Measurements from ENCODE around the gene C1orf122. TPM values are rescaled to one million over a fixed set of nuclear protein-coding genes. Genes with fewer than 3 reads are reported as not detected.
"Not testable (repeated sequence)": the region's sequence is repeated elsewhere in the genome, so short reads cannot be mapped to it uniquely, and the experiment has no call there.

Gene C1orf122
- 34.3 TPM for polyA plus RNA-seq (2012; ENCODE audit: insufficient read depth, insufficient read length)

DNA sequence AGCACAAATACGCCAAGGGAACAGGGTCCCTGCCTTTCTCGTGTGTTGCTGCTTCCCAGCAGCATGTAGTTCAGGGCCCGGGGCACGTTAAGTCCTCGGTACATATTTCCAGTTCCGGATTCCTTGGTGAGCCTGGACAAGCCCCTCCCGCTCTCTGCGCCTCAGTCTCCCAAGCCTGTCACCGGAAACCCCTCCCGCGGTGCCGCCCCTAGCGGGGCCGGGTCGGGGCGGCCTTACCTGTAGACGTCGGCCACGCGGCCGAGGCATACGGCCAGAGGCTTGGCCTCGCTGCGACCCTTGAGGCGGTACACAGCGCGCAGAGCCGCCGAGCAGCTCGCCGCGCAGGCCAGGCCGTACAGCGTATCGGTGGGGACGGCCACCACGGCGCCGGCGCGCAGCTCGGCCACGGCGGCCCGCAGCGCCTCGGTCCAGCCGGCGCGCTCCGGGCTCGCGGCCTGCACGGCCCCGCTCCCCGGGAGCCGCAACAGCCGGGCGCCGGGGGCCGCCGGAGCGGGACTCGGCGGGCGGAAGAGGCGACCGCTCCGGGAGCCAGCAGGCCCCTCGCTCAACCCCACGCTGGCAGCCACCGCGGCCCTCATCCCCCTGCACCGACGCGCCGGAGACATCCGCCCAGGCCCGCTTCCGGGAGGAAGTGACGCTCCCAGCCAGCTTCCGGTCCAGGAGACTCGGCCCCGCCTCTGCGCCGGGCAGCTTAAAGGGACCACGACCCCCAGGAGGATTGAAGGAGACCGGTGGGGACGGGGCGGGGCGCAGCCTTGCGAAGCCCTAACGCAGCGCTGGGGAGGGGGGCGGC, at the start of gene C1orf122, which contains the start of gene YRDC:
Gene C1orf122, plus strand, starts transcription at position 236 of the 814 bp plus-strand sequence. CDS start 615 bp downstream, outside the sequence.
Gene YRDC, minus strand, starts transcription at position 654 of the 814 bp plus-strand sequence. Its CDS starts 28 bp downstream, at position 626.
- DNase-seq (ENCODE audit: low read depth, low spot score) = peak; percentile 86
- H3K4me3 ChIP-seq (ENCODE audit: low read length) = peak within 1 kb of the TSS; percentile 65

DNA sequence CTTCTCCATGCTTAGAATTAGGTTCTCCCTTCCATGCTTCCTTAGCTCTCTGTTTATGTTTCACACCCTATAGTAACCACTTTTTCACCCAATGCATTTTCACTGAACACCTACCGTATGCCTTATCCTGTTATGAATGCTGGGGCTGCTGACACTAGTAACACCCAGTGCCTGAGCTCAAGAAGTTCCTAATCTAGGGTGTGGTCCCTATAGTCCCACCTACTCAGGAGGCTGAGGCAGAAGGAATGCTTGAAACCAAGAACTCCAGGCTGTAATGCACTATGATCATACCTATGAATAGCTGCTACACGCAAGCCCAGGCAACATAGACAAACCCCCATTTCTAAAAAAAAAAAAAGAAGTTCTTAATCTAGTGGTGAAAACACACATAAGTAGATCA, 48.1 kb upstream of the C1orf122 start:
- H3K4me3 ChIP-seq (ENCODE audit: low read length) = no peak overlapping the region
- DNase-seq (ENCODE audit: low read depth, low spot score) = no peak

DNA sequence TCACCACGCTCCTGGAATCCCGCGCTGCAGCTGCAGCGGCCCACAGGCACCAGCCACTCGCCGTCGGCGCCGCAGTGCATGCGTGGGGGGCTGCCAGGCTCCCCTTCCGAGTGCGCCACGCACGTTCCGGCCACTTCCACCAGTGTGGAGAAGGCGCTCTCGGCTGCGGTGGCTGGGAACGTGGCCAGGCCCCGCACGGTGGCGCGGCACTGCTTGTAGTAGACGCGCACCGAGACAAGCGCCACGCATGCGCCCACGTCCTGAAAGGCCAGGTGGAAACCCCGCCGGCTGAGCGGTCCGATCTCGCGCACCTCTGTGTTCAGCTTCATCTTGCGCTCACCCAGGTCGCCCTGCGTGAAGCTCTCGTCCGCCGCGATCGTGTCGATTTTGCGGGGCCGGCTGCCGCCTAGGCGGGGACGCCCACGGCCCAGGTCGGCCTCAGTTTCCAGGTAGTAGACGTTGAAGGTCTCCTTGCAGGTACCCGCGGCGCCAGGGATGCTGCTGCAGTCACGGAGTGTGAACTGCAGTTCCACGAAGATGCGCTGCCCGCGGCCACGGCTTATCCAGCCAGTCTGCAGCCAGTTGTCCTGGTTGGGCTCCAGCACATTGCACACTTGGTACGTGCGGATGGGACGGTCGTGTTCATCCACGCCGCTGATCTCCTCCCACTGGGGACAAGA, 46.0 kb upstream of the C1orf122 start:
- no peak overlapping the region for H3K4me3 ChIP-seq (ENCODE audit: low read length)
- no peak for DNase-seq (ENCODE audit: low read depth, low spot score)

DNA sequence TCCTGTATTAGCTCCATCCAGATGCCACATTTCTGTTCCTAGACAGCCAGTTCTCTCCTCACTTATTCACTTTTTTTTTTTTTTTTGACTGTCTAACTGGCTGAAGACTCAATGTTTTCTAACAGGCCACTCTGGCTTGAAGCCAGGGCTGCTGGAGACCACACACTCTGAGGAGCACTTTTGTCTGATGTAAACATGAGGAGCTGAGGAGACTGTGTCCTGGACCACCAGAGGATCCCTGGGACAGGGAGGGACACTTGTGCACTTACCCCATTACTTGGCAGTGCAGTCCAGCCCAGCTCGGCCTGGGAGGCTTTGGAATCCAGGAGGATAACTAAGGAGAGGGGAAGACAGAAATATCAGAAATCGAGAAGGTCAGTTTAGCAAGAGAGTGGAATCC, 45.1 kb upstream of the C1orf122 start:
- DNase-seq (ENCODE audit: low read depth, low spot score) = no peak
- H3K4me3 ChIP-seq (ENCODE audit: low read length) = no peak overlapping the region

DNA sequence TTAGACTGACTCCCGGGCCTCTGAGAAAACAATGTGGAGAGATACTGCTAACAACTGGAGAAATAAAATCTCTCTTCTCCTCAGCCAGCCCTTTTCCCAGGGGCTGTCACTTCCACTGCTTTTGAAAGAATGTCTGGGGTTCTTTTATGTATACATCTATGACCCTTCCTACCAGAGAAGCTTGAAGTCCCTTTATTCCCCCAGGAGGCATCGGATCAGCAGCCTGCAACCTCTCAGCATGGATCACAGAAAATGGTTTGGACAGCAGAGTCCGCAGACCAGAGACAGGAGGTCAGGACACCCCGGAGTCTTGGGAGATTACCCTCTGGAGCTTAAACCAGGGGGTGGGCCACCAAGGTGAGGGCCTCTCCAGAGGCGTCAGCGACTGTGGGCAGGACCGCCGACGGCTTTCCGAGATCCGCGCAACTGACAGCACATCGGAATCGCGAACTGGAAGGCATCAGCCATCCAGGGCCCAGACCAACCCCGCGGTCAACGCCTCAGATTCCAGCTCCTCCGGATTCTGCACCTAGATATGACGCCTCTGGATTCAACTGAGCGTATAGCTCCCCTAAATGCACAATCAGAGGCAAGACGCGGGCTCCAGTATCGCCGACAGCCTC, 43.7 kb upstream of the C1orf122 start:
- H3K4me3 ChIP-seq (ENCODE audit: low read length) = no peak overlapping the region

DNA sequence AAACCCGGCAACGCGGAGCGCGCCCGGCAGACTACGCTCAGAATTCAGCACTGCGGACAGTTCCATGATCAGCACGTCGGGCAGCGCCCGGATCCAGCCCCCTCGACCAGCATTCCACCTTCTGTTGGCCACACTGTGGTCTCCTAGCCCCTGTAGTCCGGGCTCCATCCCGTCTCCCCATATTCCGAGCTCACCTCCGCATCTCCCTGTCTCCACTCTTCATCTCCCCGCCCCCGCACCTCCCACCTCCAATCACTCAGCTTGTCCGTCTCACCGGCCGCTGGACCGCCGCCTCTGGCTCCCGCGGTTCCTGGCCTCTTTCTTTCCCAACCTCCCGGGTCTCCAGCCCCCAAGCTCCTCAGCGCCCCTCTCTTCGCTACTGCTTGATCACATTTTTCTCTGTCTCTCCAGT, 43.2 kb upstream of the C1orf122 start:
- no peak overlapping the region for H3K4me3 ChIP-seq (ENCODE audit: low read length)
- DNase-seq (ENCODE audit: low read depth, low spot score) = no peak

More for the DNA sequence above, 43.7 kb upstream of the C1orf122 start:
- no peak for DNase-seq (ENCODE audit: low read depth, low spot score)

DNA sequence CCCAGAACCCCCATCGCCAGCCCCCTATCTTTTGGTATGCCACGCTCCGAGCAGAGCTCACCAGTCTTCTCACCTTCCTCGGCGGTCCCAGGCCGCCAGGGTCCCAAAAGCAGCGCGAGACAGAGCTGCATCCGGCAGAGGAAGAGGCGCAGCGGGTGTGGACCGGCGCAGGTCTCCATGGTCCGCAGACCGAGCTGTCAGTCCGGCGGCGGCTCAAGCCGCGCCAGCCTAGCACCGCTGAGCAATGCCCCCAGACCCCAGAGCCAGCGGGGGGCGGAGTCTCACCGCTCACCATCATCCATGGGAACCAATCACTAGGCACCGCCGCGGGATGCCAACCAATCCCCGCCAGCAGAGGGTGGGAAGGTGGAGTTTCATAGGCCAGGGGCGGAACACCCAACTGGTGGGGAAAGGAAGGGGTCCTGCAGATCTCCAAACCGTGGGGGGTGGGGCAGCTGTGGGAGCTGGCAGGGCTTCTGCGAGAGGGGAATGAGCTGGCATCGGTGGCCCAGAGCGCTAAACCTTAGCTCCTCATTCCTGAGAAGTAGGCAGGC, 42.6 kb upstream of the C1orf122 start, which contains the start of gene EPHA10:
Gene EPHA10, minus strand, starts transcription at position 233 of the 554 bp plus-strand sequence. Its CDS starts 54 bp downstream, at position 179.
- no peak for DNase-seq (ENCODE audit: low read depth, low spot score)
- no peak within 1 kb of the TSS for H3K4me3 ChIP-seq (ENCODE audit: low read length)

DNA sequence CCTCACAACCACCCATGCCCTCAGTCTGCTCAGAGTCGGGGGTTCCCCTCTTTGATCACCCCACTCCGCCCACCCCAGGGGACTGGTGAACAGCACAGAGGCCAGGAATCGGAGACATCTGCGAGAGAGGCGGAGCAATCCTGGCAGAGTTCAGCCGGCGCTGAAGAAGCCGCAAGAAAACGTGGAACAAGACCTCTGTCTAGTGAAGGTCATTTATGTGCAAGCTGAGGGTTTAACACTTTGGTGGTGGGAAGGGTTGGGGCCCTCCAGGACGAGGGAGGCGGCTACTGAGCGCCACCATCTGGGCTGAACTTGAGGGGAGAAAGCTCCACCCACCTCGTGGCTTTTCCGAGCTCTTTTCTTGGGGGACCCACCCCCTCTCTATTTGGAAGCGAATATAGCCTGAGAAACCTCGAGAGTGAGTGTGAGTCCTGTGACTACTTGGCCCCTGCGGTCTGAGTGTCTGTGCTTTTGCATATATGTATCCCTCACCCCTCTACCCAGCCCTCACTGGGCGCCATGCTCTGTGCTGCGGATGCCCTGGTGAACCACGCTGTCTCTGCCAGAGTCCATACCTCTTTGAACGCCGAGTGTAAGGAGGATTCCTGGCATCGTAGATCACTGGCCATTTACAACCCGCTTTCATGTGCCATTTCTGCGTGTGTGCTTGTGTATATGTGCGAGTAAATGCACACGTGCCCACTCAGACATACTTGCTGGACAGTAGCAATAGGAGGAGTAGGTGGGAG, 41.5 kb upstream of the C1orf122 start:
- no peak for DNase-seq (ENCODE audit: low read depth, low spot score)
- no peak overlapping the region for H3K4me3 ChIP-seq (ENCODE audit: low read length)

DNA sequence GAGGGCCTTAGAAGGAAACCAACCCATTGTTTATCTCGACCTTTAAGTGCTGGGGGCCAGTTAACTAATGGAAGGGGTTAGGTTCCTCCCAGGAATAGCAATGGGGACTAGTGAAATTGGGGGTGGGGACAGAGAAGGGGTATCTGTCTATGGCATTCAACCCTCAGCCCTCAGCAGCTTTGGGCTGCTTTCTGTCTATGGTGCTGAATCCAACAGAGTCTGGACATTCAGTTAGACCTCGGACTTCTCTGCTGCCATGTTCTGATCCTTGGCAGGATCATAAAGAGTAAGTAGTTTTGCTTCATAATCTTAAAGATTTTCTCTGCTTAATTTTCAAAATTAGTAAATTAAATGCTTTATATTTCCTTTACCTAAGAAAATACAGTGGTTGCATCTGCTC, 40.1 kb upstream of the C1orf122 start:
- no peak for DNase-seq (ENCODE audit: low read depth, low spot score)
- no peak overlapping the region for H3K4me3 ChIP-seq (ENCODE audit: low read length)

DNA sequence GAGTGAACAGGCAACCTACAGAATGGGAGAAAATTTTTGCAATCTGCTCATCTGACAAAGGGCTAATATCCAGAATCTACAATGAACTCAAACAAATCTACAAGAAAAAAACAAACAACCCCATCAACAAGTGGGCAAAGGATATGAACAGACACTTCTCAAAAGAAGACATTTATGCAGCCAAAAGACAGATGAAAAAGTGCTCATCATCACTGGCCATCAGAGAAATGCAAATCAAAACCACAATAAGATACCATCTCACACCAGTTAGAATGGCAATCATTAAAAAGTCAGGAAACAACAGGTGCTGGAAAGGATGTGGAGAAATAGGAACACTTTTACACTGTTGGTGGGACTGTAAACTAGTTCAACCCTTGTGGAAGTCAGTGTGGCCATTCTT, 36.1 kb upstream of the C1orf122 start:
- DNase-seq (ENCODE audit: low read depth, low spot score); H3K4me3 ChIP-seq (ENCODE audit: low read length): not testable (repeated sequence)

DNA sequence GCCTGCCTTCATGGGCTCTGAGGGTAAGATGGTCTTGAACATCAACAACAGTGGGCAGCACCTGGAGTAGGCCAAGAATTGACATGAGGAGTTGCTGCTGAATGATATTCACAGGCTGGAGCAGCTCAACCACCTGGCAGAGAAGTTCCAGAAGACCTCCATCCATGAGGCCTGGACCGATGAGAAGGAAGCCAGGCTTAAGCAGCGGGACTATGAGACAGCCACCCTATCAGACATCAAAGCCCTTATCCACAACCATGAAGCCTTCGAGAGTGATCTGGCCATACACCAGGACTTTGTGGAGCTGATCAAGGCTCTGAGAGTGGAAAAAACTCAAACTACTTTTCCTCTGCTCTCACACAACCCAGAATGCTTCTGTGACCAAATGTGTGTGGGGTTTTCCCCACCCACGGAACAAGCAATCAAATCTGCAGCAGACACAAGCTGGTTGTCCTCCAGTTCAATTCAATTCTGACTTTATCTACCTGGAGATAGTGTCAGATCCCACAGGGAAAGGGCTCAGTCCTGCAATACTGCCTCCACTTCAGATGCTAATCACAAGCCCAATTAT, 30.6 kb upstream of the C1orf122 start:
- DNase-seq (ENCODE audit: low read depth, low spot score) = no peak
- no peak overlapping the region for H3K4me3 ChIP-seq (ENCODE audit: low read length)

DNA sequence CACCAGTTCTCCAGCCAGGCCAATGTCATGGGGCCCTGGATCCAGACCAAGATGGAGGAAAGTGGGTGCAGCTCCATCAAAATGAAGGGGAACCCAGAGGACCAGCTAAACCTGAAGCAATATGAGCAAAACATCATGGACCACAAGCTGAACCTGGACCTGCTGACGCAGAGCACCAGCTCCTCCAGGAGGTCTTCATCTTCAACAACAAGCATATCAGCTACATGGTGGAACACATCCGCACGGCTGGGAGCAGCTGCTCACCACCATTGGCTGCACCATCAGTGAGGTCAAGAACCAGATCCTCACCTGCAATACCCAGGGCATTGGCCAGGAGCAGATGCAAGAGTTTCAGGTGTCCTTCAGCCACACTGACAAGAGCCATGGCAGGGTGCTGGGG, 28.9 kb upstream of the C1orf122 start:
- no peak overlapping the region for H3K4me3 ChIP-seq (ENCODE audit: low read length)
- no peak for DNase-seq (ENCODE audit: low read depth, low spot score)

DNA sequence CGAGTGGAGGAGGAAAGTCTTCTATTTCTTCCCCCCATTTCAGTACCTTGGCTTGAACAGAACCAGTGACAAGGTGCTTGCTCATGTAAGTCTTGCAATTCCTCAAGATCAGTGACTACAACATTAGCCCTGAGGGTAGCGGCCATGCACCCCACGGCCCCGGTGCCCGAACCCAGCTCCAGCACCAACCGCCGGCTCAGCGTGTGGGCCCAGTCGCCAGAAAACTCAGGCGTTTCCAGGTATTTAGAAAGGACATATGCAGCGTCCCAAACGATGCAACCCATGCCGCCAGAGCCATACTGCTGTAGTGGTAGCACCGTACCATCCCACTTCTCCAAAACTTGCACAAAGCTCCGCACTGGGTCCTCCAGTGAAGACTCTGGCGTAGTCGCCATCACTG, 25.1 kb upstream of the C1orf122 start:
- no peak for DNase-seq (ENCODE audit: low read depth, low spot score)
- no peak overlapping the region for H3K4me3 ChIP-seq (ENCODE audit: low read length)

DNA sequence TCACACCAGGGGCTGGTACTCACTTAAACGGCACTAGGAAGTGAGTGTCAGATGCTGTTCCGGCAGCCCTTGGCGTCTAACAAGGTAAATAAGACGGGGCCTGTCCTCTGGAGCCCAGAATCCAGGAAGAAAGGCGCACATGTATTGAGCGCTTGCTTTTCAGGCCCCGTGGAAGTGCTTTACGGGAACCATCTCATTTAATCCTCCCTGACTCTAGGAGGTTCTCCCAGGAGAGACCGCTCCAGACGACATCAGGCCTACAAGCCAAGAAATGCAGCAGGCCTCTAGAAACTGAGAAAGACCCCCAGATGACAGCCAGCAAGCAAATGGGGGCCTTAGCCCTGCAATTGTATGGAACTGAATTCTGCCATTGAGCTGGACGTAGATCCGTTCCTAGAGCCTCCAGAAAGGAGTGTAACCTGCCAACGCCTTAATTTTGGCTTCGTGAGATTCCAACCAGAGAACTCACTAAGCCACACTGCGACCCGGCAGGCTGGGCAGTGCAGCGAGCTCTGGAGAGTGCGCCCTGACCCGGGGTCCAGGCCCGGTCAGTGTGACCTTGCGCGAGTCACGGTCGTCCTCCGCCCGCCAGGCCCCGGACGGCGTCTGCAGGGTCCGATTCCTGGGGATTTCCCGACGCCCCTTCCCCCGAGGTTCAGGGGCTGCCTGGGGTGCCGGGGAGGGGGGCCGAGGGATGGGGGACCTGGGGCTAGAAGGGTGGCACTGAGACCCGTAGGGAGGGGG, 14.5 kb upstream of the C1orf122 start:
- no peak for DNase-seq (ENCODE audit: low read depth, low spot score)
- H3K4me3 ChIP-seq (ENCODE audit: low read length) = peak overlapping the region; percentile 54; the same call in 1 of the 2 replicates

DNA sequence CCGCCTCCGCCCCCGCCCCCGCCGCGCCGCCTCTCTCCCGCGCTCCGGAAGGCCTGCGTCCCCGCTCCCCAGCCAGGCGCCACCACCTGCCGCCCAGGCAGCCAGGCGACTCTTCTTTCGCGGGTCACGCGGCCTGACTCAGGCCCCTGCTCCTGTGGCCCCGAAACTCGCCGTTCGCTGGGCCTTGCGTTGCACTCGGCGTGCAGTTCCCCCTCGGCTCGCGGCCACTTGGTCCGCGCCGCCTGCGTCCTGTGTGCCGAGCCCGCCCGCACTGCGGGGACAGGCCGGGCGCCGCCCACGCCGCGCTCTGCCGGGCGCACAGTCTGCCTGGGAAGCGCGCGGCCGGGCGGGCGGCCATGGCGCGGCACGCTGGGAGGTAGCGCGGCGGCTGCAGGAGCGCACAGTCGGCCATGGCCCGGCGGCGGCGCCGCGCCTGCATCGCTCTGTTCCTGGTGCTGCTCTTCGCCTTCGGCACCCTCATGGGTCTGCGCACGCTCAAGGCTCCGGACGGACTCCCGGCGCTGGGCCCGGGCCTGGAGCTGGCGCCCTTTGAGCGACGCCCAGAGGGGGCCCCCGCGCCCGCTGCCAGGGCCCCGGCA, 13.7 kb upstream of the C1orf122 start, which contains the start of gene MANEAL:
Gene MANEAL, plus strand, starts transcription at position 75 of the 599 bp plus-strand sequence. Its CDS starts 336 bp downstream, at position 411.
- peak within 1 kb of the TSS; percentile 54 for H3K4me3 ChIP-seq (ENCODE audit: low read length)
- no peak for DNase-seq (ENCODE audit: low read depth, low spot score)

DNA sequence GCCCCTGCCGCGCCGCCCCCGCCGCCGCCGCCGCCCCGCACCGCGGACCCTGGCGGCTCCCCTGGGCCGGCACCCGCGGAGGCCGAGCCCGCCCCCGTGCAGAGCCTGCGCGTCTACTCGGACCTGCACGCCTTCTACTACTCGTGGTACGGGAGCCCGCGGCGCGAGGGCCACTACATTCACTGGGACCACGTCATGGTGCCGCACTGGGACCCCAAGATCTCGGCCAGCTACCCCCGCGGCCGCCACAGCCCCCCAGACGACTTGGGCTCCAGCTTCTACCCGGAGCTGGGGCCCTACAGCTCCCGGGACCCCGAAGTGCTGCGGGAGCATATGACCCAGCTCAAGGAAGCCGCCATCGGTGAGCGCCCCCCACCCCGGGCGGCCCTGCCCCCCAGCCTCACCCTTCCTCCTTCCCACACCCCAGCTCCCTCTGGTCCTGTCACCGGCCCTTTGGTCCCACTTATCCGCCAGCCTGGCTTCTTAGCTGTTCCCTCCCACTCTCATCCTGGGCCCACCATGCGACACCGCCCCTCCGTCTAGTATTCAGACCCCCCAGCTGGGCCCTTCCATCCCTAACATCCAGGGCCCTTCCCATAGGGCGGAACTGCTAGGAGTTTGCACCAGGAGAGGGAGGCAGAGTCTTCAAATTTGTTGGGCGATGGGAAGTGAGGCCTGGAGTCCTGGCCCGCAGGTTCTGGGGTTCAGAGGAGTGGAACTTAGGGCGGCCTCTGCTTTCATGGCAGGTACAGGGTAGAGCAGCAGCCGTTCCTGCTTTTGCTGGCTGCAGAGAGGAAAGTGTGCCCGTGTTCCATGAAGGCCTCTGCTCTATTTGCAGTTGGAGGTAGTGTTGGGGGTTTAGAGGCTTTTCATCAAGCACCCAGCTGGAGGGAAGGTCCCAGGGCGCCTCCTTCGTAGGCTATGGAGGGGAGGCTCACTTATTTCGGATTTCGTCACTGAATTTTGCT, 12.9 kb upstream of the C1orf122 start:
- peak overlapping the region; percentile 54 for H3K4me3 ChIP-seq (ENCODE audit: low read length)
- no peak for DNase-seq (ENCODE audit: low read depth, low spot score)

All from Jurkat, Clone E6-1 (cell line).